Parathyroid adenoma (tissue), 2 donors: ENCODE data around the gene THSD4.
A peak's percentile ranks its signal among the peaks of the same experiment; 100 is the strongest.

Experiments
- H2AFZ ChIP-seq: fragments of 300-600 bp; sonication (generic); one replicate; pipeline ENCODE4 v1.7.0; 2017; ENCODE audit warnings: antibody characterized with exemption, mild to moderate bottlenecking
- H3K27ac ChIP-seq: fragments of 300-600 bp; sonication (generic); one replicate; pipeline ENCODE4 v1.7.0; 2017
- H3K27me3 ChIP-seq: fragments of 300-600 bp; sonication (generic); one replicate; pipeline ENCODE4 v1.7.0; 2017; ENCODE audit warnings: low read length; ENCODE audit not compliant: control insufficient read depth, insufficient read depth
- H3K36me3 ChIP-seq: fragments of 300-600 bp; sonication (generic); one replicate; pipeline ENCODE4 v1.7.0; 2017; ENCODE audit warnings: low read length; ENCODE audit not compliant: control insufficient read depth, insufficient read depth
- H3K4me1 ChIP-seq: fragments of 300-600 bp; sonication (generic); one replicate; pipeline ENCODE4 v1.7.0; 2017; ENCODE audit warnings: control low read depth
- H3K4me2 ChIP-seq: fragments of 300-600 bp; sonication (generic); one replicate; pipeline ENCODE4 v1.7.0; 2017; ENCODE audit warnings: low read length
- H3K4me3 ChIP-seq: fragments of 300-600 bp; sonication (generic); one replicate; pipeline ENCODE4 v1.7.0; 2017; ENCODE audit warnings: low read depth, low read length
- H3K79me2 ChIP-seq: fragments of 300-600 bp; sonication (generic); one replicate; pipeline ENCODE4 v1.7.0; 2017; ENCODE audit warnings: control low read depth
- H3K9ac ChIP-seq: fragments of 300-600 bp; sonication (generic); one replicate; pipeline ENCODE4 v1.7.0; 2017; ENCODE audit warnings: mild to moderate bottlenecking
- H3K9me3 ChIP-seq: fragments of 300-600 bp; sonication (generic); one replicate; pipeline ENCODE4 v1.7.0; 2017; ENCODE audit warnings: low read length; ENCODE audit not compliant: control insufficient read depth
- CTCF ChIP-seq: fragments of 300-600 bp; sonication (generic); IDR thresholded peaks from one replicate; pipeline ENCODE4 v1.7.0; 2017; ENCODE audit warnings: antibody characterized with exemption, mild to moderate bottlenecking
- donor health status: primary hyperparathyroidism.

The THSD4 gene

GRCh38 chr15:71548401-71548807 is 433.1 kb downstream of the THSD4 start:
- TF ChIP-seq CTCF = no peak
- no peak overlapping the region for H3K4me2 ChIP-seq
- peaks cover 6% of the 10 kb centered on the region for H3K4me1 ChIP-seq
- no peaks in the 10 kb centered on the region for H3K79me2 ChIP-seq
- H3K4me3 ChIP-seq = no peak overlapping the region
- H3K36me3 ChIP-seq = no peaks in the 10 kb centered on the region
- H3K27ac ChIP-seq = peak overlapping the region; percentile 65
- H2AFZ ChIP-seq = peak overlapping the region; percentile 53
- no peaks in the 10 kb centered on the region for H3K9me3 ChIP-seq
- no peaks in the 10 kb centered on the region for H3K27me3 ChIP-seq
- H3K9ac ChIP-seq = no peak overlapping the region

- Histone ChIP-seq H3K27me3 (no peaks in the 10 kb centered on the region), H3K79me2 (no peaks in the 10 kb centered on the region), H3K36me3 (no peaks in the 10 kb centered on the region), H3K27ac (peak overlapping the region; percentile 19), H2AFZ (peak overlapping the region; percentile 50), H3K9me3 (no peaks in the 10 kb centered on the region), H3K4me2 (no peak overlapping the region), H3K4me3 (no peak overlapping the region), H3K9ac (no peak overlapping the region), H3K4me1 (peaks cover 6% of the 10 kb centered on the region)
- no peak for TF ChIP-seq CTCF
These were observed 433.8 kb downstream of the THSD4 start for GRCh38 chr15:71549091-71549490.

GRCh38 chr15:71549697-71550096 is 434.4 kb downstream of the THSD4 start:
- Histone ChIP-seq H3K4me3 (no peak overlapping the region), H2AFZ (peak overlapping the region; percentile 50), H3K4me1 (peaks cover 6% of the 10 kb centered on the region), H3K36me3 (no peaks in the 10 kb centered on the region), H3K9me3 (no peaks in the 10 kb centered on the region), H3K27ac (no peak overlapping the region), H3K4me2 (no peak overlapping the region), H3K79me2 (no peaks in the 10 kb centered on the region), H3K9ac (no peak overlapping the region), H3K27me3 (no peaks in the 10 kb centered on the region)
- TF ChIP-seq CTCF = no peak

- no peaks in the 10 kb centered on the region for H3K9me3 ChIP-seq
- H3K4me2 ChIP-seq = no peak overlapping the region
- no peak overlapping the region for H3K27ac ChIP-seq
- TF ChIP-seq CTCF = no peak
- no peaks in the 10 kb centered on the region for H3K79me2 ChIP-seq
- H3K9ac ChIP-seq = no peak overlapping the region
- H3K36me3 ChIP-seq = no peaks in the 10 kb centered on the region
- H3K4me1 ChIP-seq = peaks cover 2% of the 10 kb centered on the region
- H2AFZ ChIP-seq = no peak overlapping the region
- H3K27me3 ChIP-seq = no peaks in the 10 kb centered on the region
- H3K4me3 ChIP-seq = no peak overlapping the region
These were observed 436.3 kb downstream of the THSD4 start for GRCh38 chr15:71551566-71551965.

GRCh38 chr15:71559098-71559497 is 443.8 kb downstream of the THSD4 start:
- no peaks in the 10 kb centered on the region for H3K36me3 ChIP-seq
- no peak overlapping the region for H3K9ac ChIP-seq
- TF ChIP-seq CTCF = no peak
- H3K4me1 ChIP-seq = no peaks in the 10 kb centered on the region
- no peaks in the 10 kb centered on the region for H3K27me3 ChIP-seq
- H2AFZ ChIP-seq = no peak overlapping the region
- H3K9me3 ChIP-seq = no peaks in the 10 kb centered on the region
- no peak overlapping the region for H3K4me2 ChIP-seq
- no peaks in the 10 kb centered on the region for H3K79me2 ChIP-seq
- peak overlapping the region; percentile 33 for H3K27ac ChIP-seq
- no peak overlapping the region for H3K4me3 ChIP-seq
